HepG2 (cell line): Measurements from ENCODE around the gene ZMYND8. TPM values are rescaled to one million over a fixed set of nuclear protein-coding genes. Genes with fewer than 3 reads are reported as not detected.

Source experiments
- ARNT2 ChIP-seq: sonication (generic); formaldehyde crosslinking; IDR thresholded peaks from 2 replicates; pipeline ENCODE4 v1.8.0; 2022; ENCODE audit warnings: mild to moderate bottlenecking, low read depth, missing genetic modification reagents, moderate library complexity
- ATF7 ChIP-seq, 2 experiments: fragments of 450-650 bp in 1 of 2; sonication (generic) in 1 of 2; formaldehyde crosslinking in 1 of 2; IDR thresholded peaks; 2 replicates each; pipeline versions ENCODE4 v1.4.0 to v1.6.1; 2016 to 2020; ENCODE audit warnings: antibody characterized with exemption in 1 of 2, mild to moderate bottlenecking in 1 of 2, missing genetic modification reagents in 1 of 2
- BORCS8-MEF2B ChIP-seq: sonication (generic); formaldehyde crosslinking; IDR thresholded peaks from 2 replicates; pipeline ENCODE4 v1.8.0; 2022; ENCODE audit warnings: mild to moderate bottlenecking, missing genetic modification reagents
- DMTF1 ChIP-seq: sonication (generic); formaldehyde crosslinking; IDR thresholded peaks from 2 replicates; pipeline ENCODE4 v1.4.0; 2020; ENCODE audit warnings: mild to moderate bottlenecking, missing genetic modification reagents
- HINFP ChIP-seq: sonication (generic); formaldehyde crosslinking; IDR thresholded peaks from 2 replicates; pipeline ENCODE4 v1.4.0; 2020; ENCODE audit warnings: low read depth, mild to moderate bottlenecking, missing genetic modification reagents
- ISX ChIP-seq: sonication (generic); formaldehyde crosslinking; conservative IDR thresholded peaks from 2 replicates; pipeline ENCODE4 v1.5.0; 2020; ENCODE audit warnings: missing genetic modification reagents
- MYNN ChIP-seq: sonication (generic); formaldehyde crosslinking; IDR thresholded peaks from 2 replicates; pipeline ENCODE4 v1.4.0; 2020; ENCODE audit warnings: mild to moderate bottlenecking, low read depth, missing genetic modification reagents
- PCBP1 ChIP-seq: fragments of 200-400 bp; formaldehyde crosslinking; IDR thresholded peaks from 2 replicates; pipeline ENCODE4 v1.6.1; 2017; ENCODE audit warnings: mild to moderate bottlenecking, low read depth, low read length, borderline replicate concordance
- RBFOX2 ChIP-seq: fragments of 200-400 bp; formaldehyde crosslinking; IDR thresholded peaks from 2 replicates; pipeline ENCODE4 v1.6.1; 2017; ENCODE audit warnings: low read depth, mild to moderate bottlenecking, low read length
- SAFB2 ChIP-seq: sonication (generic); formaldehyde crosslinking; IDR thresholded peaks from 2 replicates; pipeline ENCODE4 v1.5.1; 2020; ENCODE audit warnings: missing genetic modification reagents, low read depth, mild to moderate bottlenecking, borderline replicate concordance
- SOX5 ChIP-seq: IDR thresholded peaks from 2 replicates; pipeline ENCODE4 v1.6.1; 2016; ENCODE audit warnings: borderline replicate concordance
- TEAD3 ChIP-seq: optimal IDR thresholded peaks from 2 replicates; pipeline ENCODE3; 2016; ENCODE audit warnings: borderline replicate concordance
- TP53 ChIP-seq: sonication (generic); formaldehyde crosslinking; conservative IDR thresholded peaks from 2 replicates; pipeline ENCODE4 v1.4.0; 2020; ENCODE audit warnings: missing genetic modification reagents
- U2AF2 ChIP-seq: fragments of 200-400 bp; formaldehyde crosslinking; IDR thresholded peaks from 2 replicates; pipeline ENCODE4 v1.6.1; 2017; ENCODE audit warnings: low read depth, mild to moderate bottlenecking, low read length
- ZMYM3 ChIP-seq: sonication (generic); formaldehyde crosslinking; IDR thresholded peaks from 2 replicates; pipeline ENCODE4 v1.5.1; 2020; ENCODE audit warnings: mild to moderate bottlenecking, missing genetic modification reagents
- ZNF260 ChIP-seq: sonication (generic); formaldehyde crosslinking; IDR thresholded peaks from 2 replicates; pipeline ENCODE4 v1.4.0; 2020; ENCODE audit warnings: missing genetic modification reagents, low read depth, mild to moderate bottlenecking, borderline replicate concordance
- ZNF326 ChIP-seq: sonication (generic); formaldehyde crosslinking; IDR thresholded peaks from 2 replicates; pipeline ENCODE4 v1.4.0; 2020; ENCODE audit warnings: missing genetic modification reagents, borderline replicate concordance
- ZNF577 ChIP-seq: sonication (generic); formaldehyde crosslinking; IDR thresholded peaks from 2 replicates; pipeline ENCODE4 v1.4.0; 2020; ENCODE audit warnings: mild to moderate bottlenecking, low read depth, missing genetic modification reagents, borderline replicate concordance
- ZSCAN31 ChIP-seq: sonication (generic); formaldehyde crosslinking; IDR thresholded peaks from 2 replicates; pipeline ENCODE4 v1.5.0; 2020; ENCODE audit warnings: low read depth, mild to moderate bottlenecking, missing genetic modification reagents
- polyA plus RNA-seq, 8 experiments: library from polyadenylated mRNA; depleted of rRNA in 3 of 8; stranded (reverse) in 7 of 8; unstranded in 1 of 8; fragments of >200 nt; fragmentation: Illumina TruSeq in 4 of 8; extraction: Trizol in 4 of 8; gene quantifications; 2 replicates each; pipeline versions ENCODE4 v1.2.1 to v1.2.3, GENCODE V29; 2011 to 2016; ENCODE audit warnings: low read depth in 4 of 8, missing spikeins in 1 of 8, mixed read lengths in 1 of 8; ENCODE audit not compliant: insufficient read depth in 1 of 8
- total RNA-seq, 5 experiments: library from RNA; depleted of rRNA; stranded (reverse); fragments of >200 nt; fragmentation: Illumina TruSeq; extraction: Trizol; gene quantifications; 2 replicates each; pipeline ENCODE4 v1.2.3, GENCODE V29; 2016; ENCODE audit warnings: low read depth in 1 of 5
- TF ChIP-seq, protein P1 (sequence below): sonication (generic); formaldehyde crosslinking; conservative IDR thresholded peaks from 2 replicates; pipeline ENCODE4 v1.4.0; 2020; ENCODE audit warnings: missing genetic modification reagents
- TF ChIP-seq, protein P2 (sequence below): sonication (generic); formaldehyde crosslinking; IDR thresholded peaks from 2 replicates; pipeline ENCODE4 v1.8.0; 2022; ENCODE audit warnings: missing genetic modification reagents, mild to moderate bottlenecking, inconsistent platforms, borderline replicate concordance

The ZMYND8 gene
- total and polyA plus RNA-seq, 2 of the 13 experiments (the other 11 are each of a cell fraction or from before 2014, with no cell fraction given) = 53.9 to 84.7 TPM

- TF ChIP-seq ISX (CRISPR knock-in tag) = no peak
- no peak for TF ChIP-seq RBFOX2
- TF ChIP-seq ZNF326 (CRISPR knock-in tag) = no peak
- TF ChIP-seq SAFB2 (CRISPR knock-in tag) = no peak
- TF ChIP-seq TEAD3 (CRISPR knock-in tag) = peak; percentile 92
- TF ChIP-seq PCBP1 = no peak
- peak; percentile 92 for TF ChIP-seq SOX5
- peak; percentile 93 for TF ChIP-seq ZMYM3 (CRISPR knock-in tag)
- TF ChIP-seq DMTF1 (CRISPR knock-in tag) = no peak
- TF ChIP-seq, protein P1, sequence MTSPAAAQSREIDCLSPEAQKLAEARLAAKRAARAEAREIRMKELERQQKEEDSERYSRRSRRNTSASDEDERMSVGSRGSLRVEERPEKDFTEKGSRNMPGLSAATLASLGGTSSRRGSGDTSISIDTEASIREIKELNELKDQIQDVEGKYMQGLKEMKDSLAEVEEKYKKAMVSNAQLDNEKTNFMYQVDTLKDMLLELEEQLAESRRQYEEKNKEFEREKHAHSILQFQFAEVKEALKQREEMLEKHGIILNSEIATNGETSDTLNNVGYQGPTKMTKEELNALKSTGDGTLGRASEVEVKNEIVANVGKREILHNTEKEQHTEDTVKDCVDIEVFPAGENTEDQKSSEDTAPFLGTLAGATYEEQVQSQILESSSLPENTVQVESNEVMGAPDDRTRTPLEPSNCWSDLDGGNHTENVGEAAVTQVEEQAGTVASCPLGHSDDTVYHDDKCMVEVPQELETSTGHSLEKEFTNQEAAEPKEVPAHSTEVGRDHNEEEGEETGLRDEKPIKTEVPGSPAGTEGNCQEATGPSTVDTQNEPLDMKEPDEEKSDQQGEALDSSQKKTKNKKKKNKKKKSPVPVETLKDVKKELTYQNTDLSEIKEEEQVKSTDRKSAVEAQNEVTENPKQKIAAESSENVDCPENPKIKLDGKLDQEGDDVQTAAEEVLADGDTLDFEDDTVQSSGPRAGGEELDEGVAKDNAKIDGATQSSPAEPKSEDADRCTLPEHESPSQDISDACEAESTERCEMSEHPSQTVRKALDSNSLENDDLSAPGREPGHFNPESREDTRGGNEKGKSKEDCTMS = no peak
- no peak for TF ChIP-seq ZNF260 (CRISPR knock-in tag)
- 0 out of 2 replicates have a peak, but pooled peaks have one; percentile 8 for TF ChIP-seq HINFP
- TF ChIP-seq U2AF2 = 0 out of 2 replicates have a peak, but pooled peaks have one; percentile 26
- no peak for TF ChIP-seq ATF7 (IDR thresholded peaks at IDR 0.05)
- TF ChIP-seq ATF7 (CRISPR knock-in tag; IDR thresholded peaks at IDR 0.05) = no peak
- no peak for TF ChIP-seq BORCS8-MEF2B
- TF ChIP-seq MYNN (CRISPR knock-in tag) = no peak
- TF ChIP-seq, protein P2, sequence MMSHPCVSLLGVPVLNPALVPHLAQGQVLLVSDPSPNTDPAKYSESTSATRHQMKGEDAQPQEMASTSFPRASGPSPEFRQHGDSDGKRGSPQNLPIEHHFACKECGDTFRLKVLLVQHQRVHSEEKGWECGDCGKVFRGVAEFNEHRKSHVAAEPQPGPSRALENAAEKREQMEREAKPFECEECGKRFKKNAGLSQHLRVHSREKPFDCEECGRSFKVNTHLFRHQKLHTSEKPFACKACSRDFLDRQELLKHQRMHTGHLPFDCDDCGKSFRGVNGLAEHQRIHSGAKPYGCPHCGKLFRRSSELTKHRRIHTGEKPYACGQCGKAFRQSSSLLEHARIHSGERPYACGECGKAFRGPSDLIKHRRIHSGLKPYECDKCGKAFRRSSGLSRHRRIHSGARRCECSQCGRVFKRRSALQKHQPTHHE = no peak
- 0 out of 2 replicates have a peak, but pooled peaks have one; percentile 14 for TF ChIP-seq TP53 (CRISPR knock-in tag)
- no peak for TF ChIP-seq ZNF577 (CRISPR knock-in tag)
- TF ChIP-seq ARNT2 (CRISPR knock-in tag) = no peak
- TF ChIP-seq ZSCAN31 (CRISPR knock-in tag) = 0 out of 2 replicates have a peak, but pooled peaks have one; percentile 68
These were observed 122.9 kb downstream of the ZMYND8 start (continued) for GRCh38 chr20:47233333-47234188.
